Keratinocyte (primary cell): Measurements from ENCODE around the gene PAX9. TPM values are rescaled to one million over a fixed set of nuclear protein-coding genes. Genes with fewer than 3 reads are reported as not detected.

Experiments used
- DNase-seq: peaks from one replicate; pipeline ENCODE4 v3.0.0-alpha.2; 2011; ENCODE audit warnings: low read depth, missing footprints, low spot score
- FAIRE-seq: peaks from 2 replicates; lab custom pipeline; 2011; peaks lifted over from hg19 to GRCh38; lab: Jason Lieb, UNC
- H2AFZ ChIP-seq: 2 replicates; pipeline ENCODE4 v1.6.0; 2012; ENCODE audit warnings: low read length, control low read depth, inconsistent platforms; ENCODE audit not compliant: control insufficient read depth
- H3K27ac ChIP-seq: 2 replicates; pipeline ENCODE4 v1.5.1; 2011; ENCODE audit warnings: low read length; ENCODE audit not compliant: control insufficient read depth, insufficient read depth
- H3K27me3 ChIP-seq: 3 replicates; pipeline ENCODE4 v1.6.0; 2011; ENCODE audit warnings: low read length; ENCODE audit not compliant: control insufficient read depth, insufficient read depth; ENCODE audit errors: extremely low read depth
- H3K36me3 ChIP-seq, 2 experiments: 2 replicates in 1 of 2; 3 replicates in 1 of 2; pipeline ENCODE4 v1.5.1; 2011; ENCODE audit warnings: low read length in 2 of 2, mild to moderate bottlenecking in 1 of 2; ENCODE audit not compliant: control insufficient read depth in 2 of 2, insufficient read depth in 2 of 2; ENCODE audit errors: extremely low read depth in 1 of 2
- H3K4me1 ChIP-seq: 3 replicates; pipeline ENCODE4 v1.5.1; 2011; ENCODE audit warnings: low read length; ENCODE audit not compliant: control insufficient read depth, insufficient read depth; ENCODE audit errors: extremely low read depth
- H3K4me2 ChIP-seq: 3 replicates; pipeline ENCODE4 v1.6.0; 2011; ENCODE audit warnings: low read depth, low read length; ENCODE audit not compliant: control insufficient read depth, insufficient read depth; ENCODE audit errors: extremely low read depth
- H3K4me3 ChIP-seq, 3 experiments: fragments of 200-600 bp in 1 of 3; sonication (generic) in 1 of 3; 2 replicates in 2 of 3; 3 replicates in 1 of 3; pipeline ENCODE4 v1.5.1; 2011 to 2016; ENCODE audit warnings: low read length in 3 of 3, mild to moderate bottlenecking in 3 of 3, control low read depth in 2 of 3, inconsistent platforms in 1 of 3, low read depth in 1 of 3, mixed read lengths in 1 of 3, mixed run types in 1 of 3, moderate library complexity in 1 of 3; ENCODE audit not compliant: control insufficient read depth in 2 of 3, insufficient read depth in 2 of 3; ENCODE audit errors: extremely low read depth in 1 of 3
- H3K79me2 ChIP-seq: 2 replicates; pipeline ENCODE4 v1.6.0; 2012; ENCODE audit warnings: low read length; ENCODE audit not compliant: control insufficient read depth, insufficient read depth
- H3K9ac ChIP-seq: 3 replicates; pipeline ENCODE4 v1.6.0; 2011; ENCODE audit warnings: low read length; ENCODE audit not compliant: control insufficient read depth, insufficient read depth; ENCODE audit errors: extremely low read depth
- H3K9me1 ChIP-seq: 3 replicates; pipeline ENCODE4 v1.6.0; 2011; ENCODE audit warnings: low read length; ENCODE audit not compliant: control insufficient read depth, insufficient read depth; ENCODE audit errors: extremely low read depth
- H3K9me3 ChIP-seq: 2 replicates; pipeline ENCODE4 v1.5.1; 2012; ENCODE audit warnings: low read depth, low read length; ENCODE audit not compliant: control insufficient read depth
- H4K20me1 ChIP-seq: 3 replicates; pipeline ENCODE4 v1.6.0; 2011; ENCODE audit warnings: low read length; ENCODE audit not compliant: control insufficient read depth, insufficient read depth; ENCODE audit errors: extremely low read depth
- EZH2 ChIP-seq: IDR thresholded peaks from one replicate; pipeline ENCODE4 v1.6.1; 2012; ENCODE audit warnings: inconsistent platforms, mild to moderate bottlenecking, low read length, moderate library complexity
- dilution Hi-C: fragments of 300-500 bp; cut with MboI; formaldehyde crosslinking; loops from one replicate; pipeline ENCODE4 v1.7.0; 2020; ENCODE audit warnings: low sequenced_read_pairs; ENCODE audit not compliant: extremely low pct_ligation_motif_present
- polyA plus RNA-seq, 5 experiments: library from polyadenylated mRNA; depleted of rRNA in 3 of 5; stranded (reverse) in 3 of 5; stranded (forward) in 1 of 5; unstranded in 1 of 5; fragments of >200 nt; gene quantifications; 1 replicate in 1 of 5; 2 replicates in 3 of 5; 3 replicates in 1 of 5; pipeline versions ENCODE4 v1.2.1 to v1.2.3, GENCODE V29; 2011 to 2012; ENCODE audit warnings: missing spikeins in 2 of 5, low read depth in 1 of 5, low replicate concordance in 1 of 5
- TF ChIP-seq, protein P1 (sequence below), 3 experiments: IDR thresholded peaks in 1 of 3; conservative IDR thresholded peaks in 1 of 3; optimal IDR thresholded peaks in 1 of 3; 2 replicates in 2 of 3; 3 replicates in 1 of 3; pipeline versions ENCODE3 to v1.5.1; 2011; ENCODE audit warnings: low read length in 3 of 3, mild to moderate bottlenecking in 3 of 3, moderate library complexity in 2 of 3, control low read depth in 1 of 3, inconsistent platforms in 1 of 3; ENCODE audit not compliant: insufficient read depth in 2 of 3; ENCODE audit errors: extremely low read depth in 1 of 3

Gene PAX9
- polyA plus RNA-seq, 1 donor (not counting 4 experiments of a cell fraction or from before 2014, with no cell fraction given) = 1.1 TPM

DNA sequence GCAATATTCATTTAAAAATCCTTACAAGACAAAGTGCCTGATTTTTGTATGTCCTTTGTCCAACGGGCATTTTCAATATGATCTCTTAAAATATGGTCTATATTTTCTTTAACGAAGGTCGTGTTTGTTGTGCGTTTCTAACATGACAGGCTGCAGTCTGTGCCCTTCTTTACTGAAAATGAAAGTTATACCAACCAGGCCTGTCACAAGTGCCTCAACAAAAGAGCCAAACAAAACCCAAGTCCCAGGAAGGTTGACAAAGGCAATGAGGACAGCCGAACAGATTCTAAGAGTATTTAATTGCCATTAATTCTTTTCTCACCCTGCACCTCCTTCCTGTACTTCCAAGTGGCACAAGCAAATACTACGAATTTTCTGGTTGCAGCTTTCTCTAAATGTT lies 13.9 kb downstream of the PAX9 start:
- H3K27me3 ChIP-seq = no peaks in the 10 kb centered on the region
- no peak for DNase-seq

DNA sequence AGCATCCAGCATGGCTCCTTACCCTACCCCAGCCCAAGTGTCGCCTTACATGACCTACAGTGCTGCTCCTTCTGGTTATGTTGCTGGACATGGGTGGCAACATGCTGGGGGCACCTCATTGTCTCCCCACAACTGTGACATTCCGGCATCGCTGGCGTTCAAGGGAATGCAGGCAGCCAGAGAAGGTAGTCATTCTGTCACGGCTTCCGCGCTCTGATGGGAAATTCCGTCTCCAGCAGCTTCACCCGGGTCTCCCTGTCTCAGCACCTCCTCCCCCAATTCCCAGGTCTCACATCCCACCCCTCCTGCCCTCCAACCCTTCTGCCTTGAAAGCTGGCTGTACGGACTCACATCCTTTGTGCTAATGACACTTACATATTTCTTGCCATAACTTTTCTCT lies 14.6 kb downstream of the PAX9 start:
- H3K4me3 ChIP-seq = no peak overlapping the region
- no peak overlapping the region for H3K27ac ChIP-seq
- H3K27me3 ChIP-seq = no peaks in the 10 kb centered on the region
- H3K4me2 ChIP-seq = no peak overlapping the region
- FAIRE-seq = no peak
- H4K20me1 ChIP-seq = no peaks in the 10 kb centered on the region
- H3K9me3 ChIP-seq = no peaks in the 10 kb centered on the region
- dilution Hi-C loops = no loop called here
- no peaks in the 10 kb centered on the region for H3K36me3 ChIP-seq
- no peaks in the 10 kb centered on the region for H3K9me1 ChIP-seq
- TF ChIP-seq EZH2 = no peak
- TF ChIP-seq, protein P1, sequence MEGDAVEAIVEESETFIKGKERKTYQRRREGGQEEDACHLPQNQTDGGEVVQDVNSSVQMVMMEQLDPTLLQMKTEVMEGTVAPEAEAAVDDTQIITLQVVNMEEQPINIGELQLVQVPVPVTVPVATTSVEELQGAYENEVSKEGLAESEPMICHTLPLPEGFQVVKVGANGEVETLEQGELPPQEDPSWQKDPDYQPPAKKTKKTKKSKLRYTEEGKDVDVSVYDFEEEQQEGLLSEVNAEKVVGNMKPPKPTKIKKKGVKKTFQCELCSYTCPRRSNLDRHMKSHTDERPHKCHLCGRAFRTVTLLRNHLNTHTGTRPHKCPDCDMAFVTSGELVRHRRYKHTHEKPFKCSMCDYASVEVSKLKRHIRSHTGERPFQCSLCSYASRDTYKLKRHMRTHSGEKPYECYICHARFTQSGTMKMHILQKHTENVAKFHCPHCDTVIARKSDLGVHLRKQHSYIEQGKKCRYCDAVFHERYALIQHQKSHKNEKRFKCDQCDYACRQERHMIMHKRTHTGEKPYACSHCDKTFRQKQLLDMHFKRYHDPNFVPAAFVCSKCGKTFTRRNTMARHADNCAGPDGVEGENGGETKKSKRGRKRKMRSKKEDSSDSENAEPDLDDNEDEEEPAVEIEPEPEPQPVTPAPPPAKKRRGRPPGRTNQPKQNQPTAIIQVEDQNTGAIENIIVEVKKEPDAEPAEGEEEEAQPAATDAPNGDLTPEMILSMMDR (optimal IDR thresholded peaks at IDR 0.05 in 1 of 3, IDR thresholded peaks at IDR 0.05 in 1 of 3, conservative IDR thresholded peaks at IDR 0.05 in 1 of 3; ENCODE audit: extremely low read depth in 1 of 3, insufficient read depth in 2 of 3, low read length in 3 of 3) = no peak
- no peak overlapping the region for H2AFZ ChIP-seq
- H3K79me2 ChIP-seq = no peaks in the 10 kb centered on the region
- no peaks in the 10 kb centered on the region for H3K4me1 ChIP-seq
- H3K9ac ChIP-seq = no peak overlapping the region
- DNase-seq = no peak

More for the DNA sequence above, 13.9 kb downstream of the PAX9 start:
- Histone ChIP-seq H3K27ac (no peak overlapping the region), H4K20me1 (no peaks in the 10 kb centered on the region), H3K9me1 (no peaks in the 10 kb centered on the region), H3K36me3 (no peaks in the 10 kb centered on the region), H3K9ac (no peak overlapping the region), H3K4me1 (no peaks in the 10 kb centered on the region), H3K4me2 (no peak overlapping the region), H2AFZ (no peak overlapping the region), H3K79me2 (no peaks in the 10 kb centered on the region), H3K9me3 (no peaks in the 10 kb centered on the region), H3K4me3 (no peak overlapping the region)
- no peak for FAIRE-seq
- TF ChIP-seq EZH2 = no peak
- TF ChIP-seq, protein P1 (optimal IDR thresholded peaks at IDR 0.05 in 1 of 3, IDR thresholded peaks at IDR 0.05 in 1 of 3, conservative IDR thresholded peaks at IDR 0.05 in 1 of 3; ENCODE audit: extremely low read depth in 1 of 3, insufficient read depth in 2 of 3, low read length in 3 of 3) = no peak
- dilution Hi-C loops = no loop called here
